Panc1 (cell line): ENCODE results near the gene NADK2. TPM values are rescaled to one million over a fixed set of nuclear protein-coding genes. Genes with fewer than 3 reads are reported as not detected.
A peak's percentile ranks its signal among the peaks of the same experiment; 100 is the strongest.

Experiments
- ATAC-seq: fragments of 200-7000 bp; cut with Tn5 transposase; 2 replicates; pipeline ENCODE4 v1.9.1; 2020; ENCODE audit warnings: mild to moderate bottlenecking, moderate library complexity
- BruUV-seq: library from RNA; stranded (reverse); fragments of 400-500 nt; replicated peaks from 2 replicates; lab custom pipeline; 2021; lab: Mats Ljungman, UMichigan
- CTCF ChIA-PET: fragments of 300-600 bp; sonication (Branson Sonifier 250); formaldehyde crosslinking; loops from one replicate; lab custom pipeline; 2022; ENCODE audit warnings: antibody characterized with exemption; lab: Charles Lee
- POLR2A ChIA-PET: fragments of 300-600 bp; sonication (Branson Sonifier 250); formaldehyde crosslinking; loops from one replicate; lab custom pipeline; 2022; ENCODE audit warnings: antibody characterized with exemption; lab: Charles Lee
- DNase-seq: peaks from one replicate; pipeline ENCODE4 v3.0.0-alpha.2; 2010; ENCODE audit warnings: low read depth, low spot score
- H3K27ac ChIP-seq: 2 replicates; pipeline ENCODE4 v1.5.1; 2011; ENCODE audit warnings: mild to moderate bottlenecking, low read length, inconsistent platforms
- H3K27me3 ChIP-seq: fragments of 200-500 bp; sonication (Bioruptor generic); 2 replicates; pipeline ENCODE4 v1.6.0; 2014; ENCODE audit warnings: low read length, inconsistent platforms; ENCODE audit not compliant: control insufficient read depth, insufficient read depth
- H3K36me3 ChIP-seq: fragments of 200-500 bp; sonication (Bioruptor generic); 2 replicates; pipeline ENCODE4 v1.5.1; 2014; ENCODE audit warnings: inconsistent platforms, mild to moderate bottlenecking, low read length, moderate library complexity; ENCODE audit not compliant: control insufficient read depth, insufficient read depth
- H3K4me1 ChIP-seq: 2 replicates; pipeline ENCODE4 v1.5.1; 2011; ENCODE audit warnings: inconsistent platforms, mild to moderate bottlenecking, low read length, moderate library complexity; ENCODE audit not compliant: control insufficient read depth, insufficient read depth
- H3K4me3 ChIP-seq, 2 experiments: 2 replicates each; pipeline ENCODE4 v1.5.1; 2011 to 2012; ENCODE audit warnings: low read depth in 2 of 2, low read length in 2 of 2, mild to moderate bottlenecking in 2 of 2, inconsistent platforms in 1 of 2, moderate library complexity in 1 of 2
- H3K9me3 ChIP-seq: fragments of 200-500 bp; sonication (Bioruptor generic); 2 replicates; pipeline ENCODE4 v1.5.1; 2014; ENCODE audit warnings: low read depth, mild to moderate bottlenecking, inconsistent platforms, low read length, moderate library complexity; ENCODE audit not compliant: control insufficient read depth, insufficient read depth
- CTCF ChIP-seq: fragments of 450-650 bp; IDR thresholded peaks from 2 replicates; pipeline ENCODE4 v1.5.1; 2017; ENCODE audit warnings: mild to moderate bottlenecking
- POLR2AphosphoS5 ChIP-seq: IDR thresholded peaks from 2 replicates; pipeline ENCODE4 v1.6.1; 2012; ENCODE audit warnings: mild to moderate bottlenecking, low read depth, low read length, moderate library complexity
- SIN3A ChIP-seq: IDR thresholded peaks from 2 replicates; pipeline ENCODE4 v1.6.1; 2012; ENCODE audit warnings: low read depth, mild to moderate bottlenecking, low read length, moderate library complexity, borderline replicate concordance; ENCODE audit not compliant: insufficient read depth
- TCF7L2 ChIP-seq: IDR thresholded peaks from 2 replicates; pipeline ENCODE4 v1.6.1; 2011; ENCODE audit warnings: mild to moderate bottlenecking, low read depth, low read length, inconsistent platforms
- in situ Hi-C: cut with HindIII; loops from 2 replicates; pipeline ENCODE4 v1.10.0; 2016; ENCODE audit warnings: low sequenced_read_pairs, low pct_unique_long_range_greater_than_20kb
- intact Hi-C: fragments of 100-400 bp; cut with micrococcal nuclease; formaldehyde crosslinking; loops from one replicate; pipeline ENCODE4 v1.10.0; 2022; ENCODE audit not compliant: unreplicated experiment
- total RNA-seq: library from RNA; stranded (reverse); gene quantifications from one replicate; pipeline ENCODE4 v1.2.1, GENCODE V29; 2021; ENCODE audit not compliant: unreplicated experiment
- TF ChIP-seq, protein P1 (sequence below), 2 experiments: IDR thresholded peaks; 2 replicates each; pipeline ENCODE4 v1.6.1; 2011 to 2012; ENCODE audit warnings: low read depth in 2 of 2, control low read depth in 1 of 2, low read length in 1 of 2, mild to moderate bottlenecking in 1 of 2, moderate library complexity in 1 of 2; ENCODE audit not compliant: insufficient read depth in 1 of 2

NADK2 gene
- total RNA-seq, 1 experiment from 2014 or later: 22.5 TPM

DNA sequence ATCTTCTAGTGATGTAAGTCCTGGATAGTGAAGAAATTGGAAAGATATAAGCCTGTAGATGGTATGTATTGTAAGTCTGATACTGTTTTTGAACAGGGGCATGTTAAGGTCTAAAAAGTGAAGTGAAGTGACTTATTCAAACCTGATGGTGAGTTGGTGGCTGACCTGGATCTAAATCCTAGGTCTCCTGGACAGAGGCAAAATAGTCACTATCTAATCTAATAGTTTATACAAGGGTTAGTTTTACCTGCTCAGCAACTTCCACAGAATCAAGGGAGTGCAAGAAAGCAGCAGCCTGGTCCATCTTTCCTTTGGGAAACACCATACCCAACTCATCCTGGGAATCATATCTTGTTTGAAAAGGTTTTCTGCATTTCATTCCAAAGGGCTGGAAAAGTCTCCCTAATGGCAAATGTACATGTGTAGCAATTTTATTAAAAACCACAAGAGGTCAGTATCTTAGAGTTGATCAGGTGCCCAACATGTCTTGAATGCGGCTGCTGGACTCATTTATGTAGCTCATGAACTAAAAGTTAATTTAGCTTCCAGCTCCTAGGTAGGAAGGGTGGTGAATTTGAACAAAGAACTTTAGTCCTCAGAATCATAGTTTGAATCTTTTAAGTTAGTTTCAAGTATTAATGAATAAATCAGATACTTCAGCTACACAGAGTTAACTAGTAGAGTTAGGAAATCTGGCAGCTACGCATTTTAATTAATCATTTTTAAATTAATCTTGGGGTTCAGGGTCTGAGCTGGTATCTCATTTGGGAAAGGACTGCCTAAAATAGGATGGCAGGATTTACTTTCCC, 63.8 kb downstream of the NADK2 start:
- H3K27me3 ChIP-seq: no peaks in the 10 kb centered on the region
- intact Hi-C loops (loop anchor here (10.0 kb wide), 1 partner anchor 127 kb away; the partner anchor contains the start of gene RANBP3L), in situ Hi-C loops (no loop called here)
- H3K9me3 ChIP-seq: no peaks in the 10 kb centered on the region
- DNase-seq: peak; percentile 17
- POLR2A ChIA-PET: no interaction called here
- ATAC-seq: peak; percentile 85
- TF ChIP-seq, protein P1, sequence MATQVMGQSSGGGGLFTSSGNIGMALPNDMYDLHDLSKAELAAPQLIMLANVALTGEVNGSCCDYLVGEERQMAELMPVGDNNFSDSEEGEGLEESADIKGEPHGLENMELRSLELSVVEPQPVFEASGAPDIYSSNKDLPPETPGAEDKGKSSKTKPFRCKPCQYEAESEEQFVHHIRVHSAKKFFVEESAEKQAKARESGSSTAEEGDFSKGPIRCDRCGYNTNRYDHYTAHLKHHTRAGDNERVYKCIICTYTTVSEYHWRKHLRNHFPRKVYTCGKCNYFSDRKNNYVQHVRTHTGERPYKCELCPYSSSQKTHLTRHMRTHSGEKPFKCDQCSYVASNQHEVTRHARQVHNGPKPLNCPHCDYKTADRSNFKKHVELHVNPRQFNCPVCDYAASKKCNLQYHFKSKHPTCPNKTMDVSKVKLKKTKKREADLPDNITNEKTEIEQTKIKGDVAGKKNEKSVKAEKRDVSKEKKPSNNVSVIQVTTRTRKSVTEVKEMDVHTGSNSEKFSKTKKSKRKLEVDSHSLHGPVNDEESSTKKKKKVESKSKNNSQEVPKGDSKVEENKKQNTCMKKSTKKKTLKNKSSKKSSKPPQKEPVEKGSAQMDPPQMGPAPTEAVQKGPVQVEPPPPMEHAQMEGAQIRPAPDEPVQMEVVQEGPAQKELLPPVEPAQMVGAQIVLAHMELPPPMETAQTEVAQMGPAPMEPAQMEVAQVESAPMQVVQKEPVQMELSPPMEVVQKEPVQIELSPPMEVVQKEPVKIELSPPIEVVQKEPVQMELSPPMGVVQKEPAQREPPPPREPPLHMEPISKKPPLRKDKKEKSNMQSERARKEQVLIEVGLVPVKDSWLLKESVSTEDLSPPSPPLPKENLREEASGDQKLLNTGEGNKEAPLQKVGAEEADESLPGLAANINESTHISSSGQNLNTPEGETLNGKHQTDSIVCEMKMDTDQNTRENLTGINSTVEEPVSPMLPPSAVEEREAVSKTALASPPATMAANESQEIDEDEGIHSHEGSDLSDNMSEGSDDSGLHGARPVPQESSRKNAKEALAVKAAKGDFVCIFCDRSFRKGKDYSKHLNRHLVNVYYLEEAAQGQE (IDR thresholded peaks at IDR 0.05; ENCODE audit: insufficient read depth in 1 of 2, low read depth in 2 of 2, low read length in 1 of 2): no peak
- TF ChIP-seq CTCF: peak; percentile 71
- no peaks in the 10 kb centered on the region for H3K4me1 ChIP-seq
- CTCF ChIA-PET: interaction anchor here (0.6 to 1.1 kb wide), 5 partner anchors 38 to 513 kb away, joined by 3 read pairs; no protein-coding TSS in a partner anchor
- no peak overlapping the region for H3K4me3 ChIP-seq
- no peak overlapping the region for H3K27ac ChIP-seq
- no TSS peak for BruUV-seq
- peaks cover 16% of the 10 kb centered on the region; the same call in 1 of the 2 replicates for H3K36me3 ChIP-seq

- ChIA-PET POLR2A (no interaction called here), CTCF (interaction anchor here (0.7 kb wide), 1 partner anchor 39 kb away, joined by 3 read pairs; no protein-coding TSS in a partner anchor)
- no TSS peak for BruUV-seq
- Histone ChIP-seq H3K4me3 (no peak overlapping the region), H3K27me3 (no peaks in the 10 kb centered on the region), H3K27ac (no peak overlapping the region), H3K36me3 (peaks cover 17% of the 10 kb centered on the region; the same call in 1 of the 2 replicates), H3K9me3 (no peaks in the 10 kb centered on the region), H3K4me1 (no peaks in the 10 kb centered on the region)
- DNase-seq (no peak), ATAC-seq (no peak)
- TF ChIP-seq CTCF: no peak
- TF ChIP-seq, protein P1 (IDR thresholded peaks at IDR 0.05; ENCODE audit: insufficient read depth in 1 of 2, low read depth in 2 of 2, low read length in 1 of 2): no peak
- TF ChIP-seq POLR2AphosphoS5: no peak
- no peak for TF ChIP-seq TCF7L2
- no peak for TF ChIP-seq SIN3A
- in situ Hi-C loops: no loop called here
- intact Hi-C loops: loop anchor here (10.0 kb wide), 1 partner anchor 128 kb away; the partner anchor contains the start of gene RANBP3L
Measured at GRCh38 chr5:36177154-36177553, 64.6 kb downstream of the NADK2 start.
